Measurements from ENCODE around the gene PPM1A.
A peak's percentile ranks its signal among the peaks of the same experiment; 100 is the strongest.

PPM1A gene

DNA sequence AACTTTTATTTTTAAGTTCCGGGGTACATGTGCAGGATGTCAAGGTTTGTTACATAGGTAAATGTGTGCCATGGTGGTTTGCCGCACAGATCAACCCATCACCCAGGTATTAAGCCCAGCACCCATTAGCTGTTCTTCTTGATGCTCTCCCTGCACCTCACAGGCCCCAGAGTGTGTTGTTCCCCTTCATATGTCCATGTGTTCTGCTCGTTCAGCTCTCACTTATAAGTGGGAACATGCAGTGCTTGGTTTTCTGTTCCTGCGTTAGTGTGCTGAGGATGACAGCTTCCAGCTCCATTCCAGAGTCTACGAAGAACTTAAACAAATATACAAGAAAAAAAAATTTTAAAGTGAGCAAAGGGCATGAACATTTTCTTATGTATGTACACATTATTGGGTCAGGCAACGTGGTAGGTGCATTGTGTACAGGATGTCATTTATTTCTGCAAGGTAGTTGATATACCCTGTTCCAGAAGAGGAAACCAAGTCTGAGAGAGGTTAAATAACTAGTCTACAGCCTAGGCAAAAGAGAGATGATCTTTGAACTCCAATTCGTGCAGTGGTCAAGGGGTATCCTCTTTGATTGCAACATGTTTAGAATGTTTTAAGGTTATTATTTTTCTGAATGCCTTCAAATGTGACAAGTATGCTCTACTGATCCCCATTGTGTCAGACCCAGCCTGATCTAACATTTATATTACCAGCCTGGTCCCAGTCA is 8.7 kb upstream of the PPM1A start:
- TF ChIP-seq HDGF (IDR thresholded peaks at IDR 0.05; ENCODE audit: borderline replicate concordance): no peak
- TF ChIP-seq BHLHE40 (IDR thresholded peaks at IDR 0.05; ENCODE audit: borderline replicate concordance): no peak
- TF ChIP-seq L3MBTL2 (conservative IDR thresholded peaks at IDR 0.05): no peak
- TF ChIP-seq CTBP1 (IDR thresholded peaks at IDR 0.05; ENCODE audit: borderline replicate concordance): no peak
- TF ChIP-seq NFRKB (IDR thresholded peaks at IDR 0.05): no peak
- no peak for TF ChIP-seq TARDBP (IDR thresholded peaks at IDR 0.05)
- TF ChIP-seq LEF1 (IDR thresholded peaks at IDR 0.05; ENCODE audit: borderline replicate concordance): no peak
- TF ChIP-seq ZNF384 (IDR thresholded peaks at IDR 0.05): no peak
- TF ChIP-seq SP1 (IDR thresholded peaks at IDR 0.05): no peak
- TF ChIP-seq ARNT (IDR thresholded peaks at IDR 0.05): no peak
- TF ChIP-seq ELF4 (IDR thresholded peaks at IDR 0.05): no peak
- no peak for TF ChIP-seq FOXM1 (IDR thresholded peaks at IDR 0.05; ENCODE audit: borderline replicate concordance)
- TF ChIP-seq FOXA1 (IDR thresholded peaks at IDR 0.05): no peak
- no peak for TF ChIP-seq SUZ12 (IDR thresholded peaks at IDR 0.05)
- POLR2A ChIA-PET: interaction anchor here (1.6 kb wide), 1 partner anchor 8 kb away, joined by 7 read pairs; the partner anchor contains the start of gene PPM1A
- no peak for DNase-seq (ENCODE audit: extremely low spot score)
- CTCF ChIA-PET: no interaction called here

DNA sequence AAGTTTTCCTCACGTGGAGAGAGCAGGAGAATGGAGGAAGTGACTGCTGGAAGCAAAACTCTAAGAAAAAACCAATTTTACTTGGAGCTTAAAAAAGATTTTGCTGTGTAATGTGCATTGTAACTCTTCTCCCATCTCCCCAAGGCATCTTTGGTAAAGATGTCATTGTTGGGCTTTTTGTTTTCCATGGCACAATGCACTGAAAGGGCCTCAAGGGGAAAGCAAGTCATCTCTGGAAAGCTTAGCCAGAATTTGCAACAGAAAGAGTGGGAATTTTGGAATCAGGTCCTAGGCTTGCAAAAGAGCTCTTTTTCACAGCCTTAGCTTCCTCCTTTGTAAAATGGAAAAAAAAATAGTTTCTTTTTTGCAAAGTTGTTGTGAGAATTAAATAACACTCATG is 7.9 kb upstream of the PPM1A start:
- TF ChIP-seq, protein P1, sequence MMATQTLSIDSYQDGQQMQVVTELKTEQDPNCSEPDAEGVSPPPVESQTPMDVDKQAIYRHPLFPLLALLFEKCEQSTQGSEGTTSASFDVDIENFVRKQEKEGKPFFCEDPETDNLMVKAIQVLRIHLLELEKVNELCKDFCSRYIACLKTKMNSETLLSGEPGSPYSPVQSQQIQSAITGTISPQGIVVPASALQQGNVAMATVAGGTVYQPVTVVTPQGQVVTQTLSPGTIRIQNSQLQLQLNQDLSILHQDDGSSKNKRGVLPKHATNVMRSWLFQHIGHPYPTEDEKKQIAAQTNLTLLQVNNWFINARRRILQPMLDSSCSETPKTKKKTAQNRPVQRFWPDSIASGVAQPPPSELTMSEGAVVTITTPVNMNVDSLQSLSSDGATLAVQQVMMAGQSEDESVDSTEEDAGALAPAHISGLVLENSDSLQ (IDR thresholded peaks at IDR 0.05): no peak
- TF ChIP-seq ZNF384 (IDR thresholded peaks at IDR 0.05) (no peak), SUZ12 (IDR thresholded peaks at IDR 0.05) (no peak), CTBP1 (IDR thresholded peaks at IDR 0.05; ENCODE audit: borderline replicate concordance) (no peak), BHLHE40 (IDR thresholded peaks at IDR 0.05; ENCODE audit: borderline replicate concordance) (no peak), FOXK2 (IDR thresholded peaks at IDR 0.05) (no peak), FOXM1 (IDR thresholded peaks at IDR 0.05; ENCODE audit: borderline replicate concordance) (no peak), ELF4 (IDR thresholded peaks at IDR 0.05) (no peak)
- DNase-seq (ENCODE audit: extremely low spot score): no peak
- ChIA-PET POLR2A (interaction anchor here (1.6 kb wide), 1 partner anchor 8 kb away, joined by 7 read pairs; the partner anchor contains the start of gene PPM1A), CTCF (interaction anchor here (0.6 kb wide), 1 partner anchor 33 kb away, joined by 3 read pairs; no protein-coding TSS in a partner anchor)

DNA sequence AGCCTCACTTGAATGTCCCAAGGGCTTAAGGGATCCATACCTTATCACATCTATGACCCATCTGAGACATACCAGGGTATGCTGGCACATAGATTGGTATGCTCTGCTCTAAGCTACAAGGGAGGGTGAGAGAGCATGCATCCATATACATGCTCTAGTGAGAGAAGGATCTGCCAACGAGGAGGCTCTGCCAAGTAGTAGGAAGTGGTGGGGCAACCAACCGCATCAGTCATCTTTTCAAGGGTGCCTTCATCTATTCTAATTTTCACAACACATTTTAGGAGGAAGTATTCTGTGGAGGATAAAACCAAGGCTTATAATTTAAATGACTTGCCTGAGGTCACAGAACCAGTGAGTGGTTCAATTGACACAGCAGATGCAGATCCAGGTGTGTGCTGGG is 6.6 kb upstream of the PPM1A start:
- TF ChIP-seq ZNF384 (IDR thresholded peaks at IDR 0.05) (no peak), SUZ12 (IDR thresholded peaks at IDR 0.05) (no peak), ARNT (IDR thresholded peaks at IDR 0.05) (no peak), ELF4 (IDR thresholded peaks at IDR 0.05) (no peak), NFRKB (IDR thresholded peaks at IDR 0.05) (no peak), FOXM1 (IDR thresholded peaks at IDR 0.05; ENCODE audit: borderline replicate concordance) (no peak)
- no peak for DNase-seq (ENCODE audit: extremely low spot score)
- ChIA-PET CTCF (interaction anchor here (0.6 kb wide), 1 partner anchor 21 kb away, joined by 4 read pairs; no protein-coding TSS in a partner anchor), POLR2A (no interaction called here)

DNA sequence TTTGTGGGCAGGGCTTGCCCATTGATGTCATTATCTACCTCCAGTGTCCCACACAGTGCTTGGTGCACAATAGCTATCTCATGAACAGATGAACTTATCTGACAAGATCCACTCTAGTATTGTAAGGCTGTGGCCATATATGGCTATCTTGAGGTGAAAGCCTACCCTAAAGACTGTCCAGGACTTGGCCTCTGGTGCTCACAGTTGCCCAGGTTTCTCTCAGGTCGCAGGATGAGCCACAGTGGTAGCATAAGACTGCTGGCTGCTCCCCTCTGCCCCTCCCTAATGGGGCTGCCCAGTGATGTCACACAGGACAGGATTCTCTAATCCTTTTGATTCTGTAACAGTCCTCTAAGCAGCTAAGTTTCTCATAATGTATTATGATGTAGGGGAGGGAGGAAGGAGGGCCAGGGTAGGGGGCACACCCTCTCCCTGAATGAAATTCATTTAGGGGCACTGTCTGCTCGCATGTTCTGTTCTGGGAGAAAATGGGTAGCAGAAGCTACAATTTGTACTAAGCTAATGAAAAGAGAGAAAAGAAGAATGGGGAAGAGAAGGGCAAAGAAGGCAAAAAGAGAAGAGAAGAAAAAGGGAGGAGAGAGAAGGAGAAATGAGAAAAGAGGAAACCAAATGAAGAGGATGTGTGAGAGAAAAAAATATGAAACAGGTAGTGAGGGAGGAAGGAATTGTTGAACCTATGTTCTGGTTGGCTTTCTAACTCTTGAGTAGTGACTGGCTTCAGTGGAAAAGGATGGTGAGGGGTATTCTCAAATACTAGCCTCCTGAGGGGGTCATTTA is 3.4 kb upstream of the PPM1A start:
- CTCF ChIA-PET: interaction anchor here (0.7 kb wide), 1 partner anchor 466 kb away, joined by 3 read pairs; no protein-coding TSS in a partner anchor
- no peak for TF ChIP-seq SP1 (IDR thresholded peaks at IDR 0.05)
- TF ChIP-seq FOXA1 (IDR thresholded peaks at IDR 0.05): no peak
- TF ChIP-seq ELF4 (IDR thresholded peaks at IDR 0.05): no peak
- no peak for TF ChIP-seq HDGF (IDR thresholded peaks at IDR 0.05; ENCODE audit: borderline replicate concordance)
- TF ChIP-seq LEF1 (IDR thresholded peaks at IDR 0.05; ENCODE audit: borderline replicate concordance): no peak
- TF ChIP-seq FOXM1 (IDR thresholded peaks at IDR 0.05; ENCODE audit: borderline replicate concordance): no peak
- TF ChIP-seq CTBP1 (IDR thresholded peaks at IDR 0.05; ENCODE audit: borderline replicate concordance): no peak
- TF ChIP-seq, protein P1 (IDR thresholded peaks at IDR 0.05): no peak
- no peak for TF ChIP-seq SUZ12 (IDR thresholded peaks at IDR 0.05)
- POLR2A ChIA-PET: no interaction called here
- DNase-seq (ENCODE audit: extremely low spot score): no peak

DNA sequence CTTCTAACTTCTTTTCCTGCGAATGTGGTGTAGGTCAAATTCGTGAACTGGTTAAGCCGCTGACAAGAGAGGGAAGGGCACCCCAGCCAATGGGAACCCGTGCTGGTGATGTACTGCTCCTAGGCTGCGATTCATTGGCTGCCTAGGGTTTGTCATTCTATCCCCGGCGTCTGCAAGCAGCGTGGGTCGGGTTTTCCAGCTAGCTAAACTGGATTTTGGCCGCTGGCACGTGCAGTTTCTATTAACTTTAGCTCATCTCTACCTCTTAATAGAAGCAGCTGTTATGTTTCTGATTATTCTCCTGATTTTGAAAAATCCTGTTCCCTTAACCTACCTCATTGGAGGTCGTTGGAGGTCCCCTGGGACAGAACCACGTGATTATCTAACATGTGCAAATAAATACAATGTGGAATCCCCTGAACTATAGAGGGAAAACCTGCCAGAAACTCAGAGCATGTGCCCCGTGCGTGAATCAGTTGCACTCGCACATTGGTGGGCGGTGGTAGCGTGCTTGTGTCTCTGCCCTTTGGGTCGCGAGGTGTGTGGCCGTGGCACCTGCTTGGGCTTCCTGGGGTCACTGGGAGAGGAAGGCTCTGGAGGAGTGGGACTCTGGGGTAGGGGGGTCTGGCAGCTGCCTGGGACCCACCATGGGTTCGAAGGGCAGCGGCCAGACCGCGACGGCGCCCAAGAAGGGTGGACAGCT is 876 bp upstream of the PPM1A start:
- DNase-seq (ENCODE audit: extremely low spot score): peak; percentile 83
- CTCF ChIA-PET: interaction anchor here (0.6 to 1.1 kb wide), 4 partner anchors 12 to 1314 kb away, joined by 3 to 6 read pairs (median 3); no protein-coding TSS in a partner anchor
- POLR2A ChIA-PET: interaction anchor here (0.6 to 2.7 kb wide), 37 partner anchors 8 to 915 kb away, joined by 3 to 24 read pairs (median 4); partner anchors contain the start of genes DHRS7, JKAMP, L3HYPDH and PCNX4
- TF ChIP-seq, protein P1 (IDR thresholded peaks at IDR 0.05): peak; percentile 98
- TF ChIP-seq L3MBTL2 (conservative IDR thresholded peaks at IDR 0.05) (peak; percentile 93), ZNF384 (IDR thresholded peaks at IDR 0.05) (no peak)
